Measurements from ENCODE around the gene PCIF1. TPM values are rescaled to one million over a fixed set of nuclear protein-coding genes. Genes with fewer than 3 reads are reported as not detected.

The PCIF1 gene
- total and polyA plus RNA-seq, 4 donors = 9.2 to 12.4 (median 11.5) TPM

- no peaks in the 10 kb centered on the region for H3K27me3 ChIP-seq (ENCODE audit: control insufficient read depth in 4 of 4, insufficient read depth in 4 of 4, low read length in 3 of 4)
- over 99% methylated on average over 4 of the region's 4 CpGs for WGBS
- TF ChIP-seq, protein P1, sequence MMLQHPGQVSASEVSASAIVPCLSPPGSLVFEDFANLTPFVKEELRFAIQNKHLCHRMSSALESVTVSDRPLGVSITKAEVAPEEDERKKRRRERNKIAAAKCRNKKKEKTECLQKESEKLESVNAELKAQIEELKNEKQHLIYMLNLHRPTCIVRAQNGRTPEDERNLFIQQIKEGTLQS (IDR thresholded peaks at IDR 0.05) = no peak
- TF ChIP-seq FOXA2 (IDR thresholded peaks at IDR 0.05) (no peak), GABPA (IDR thresholded peaks at IDR 0.05 in 1 of 2, conservative IDR thresholded peaks at IDR 0.05 in 1 of 2) (no peak), EGR1 (IDR thresholded peaks at IDR 0.05; ENCODE audit: low read depth in 2 of 2) (no peak), HNF4G (IDR thresholded peaks at IDR 0.05) (no peak)
- H3K4me1 ChIP-seq (ENCODE audit: control insufficient read depth in 4 of 4, insufficient read depth in 4 of 4, low read length in 3 of 4) = no peaks in the 10 kb centered on the region
- no peak overlapping the region for H3K9ac ChIP-seq (ENCODE audit: low read depth in 1 of 2, low read length in 2 of 2)
- no peak for DNase-seq (ENCODE audit: low spot score)
- H3K27ac ChIP-seq (ENCODE audit: low read depth in 1 of 2, low read length in 2 of 2) = no peak overlapping the region
- H3K36me3 ChIP-seq (ENCODE audit: control insufficient read depth in 4 of 4, insufficient read depth in 3 of 4, low read depth in 1 of 4, low read length in 3 of 4) = peaks cover 13 to 67% (median 43%) of the 10 kb centered on the region in 4 donors
- no peak overlapping the region for H3K4me3 ChIP-seq (ENCODE audit: low read depth in 1 of 3, low read length in 3 of 3)
- no peaks in the 10 kb centered on the region for H3K9me3 ChIP-seq (ENCODE audit: control insufficient read depth in 4 of 4, low read length in 3 of 4)
Measured at GRCh38 chr20:45958593-45958992, 24.1 kb downstream of the PCIF1 start.

DNA sequence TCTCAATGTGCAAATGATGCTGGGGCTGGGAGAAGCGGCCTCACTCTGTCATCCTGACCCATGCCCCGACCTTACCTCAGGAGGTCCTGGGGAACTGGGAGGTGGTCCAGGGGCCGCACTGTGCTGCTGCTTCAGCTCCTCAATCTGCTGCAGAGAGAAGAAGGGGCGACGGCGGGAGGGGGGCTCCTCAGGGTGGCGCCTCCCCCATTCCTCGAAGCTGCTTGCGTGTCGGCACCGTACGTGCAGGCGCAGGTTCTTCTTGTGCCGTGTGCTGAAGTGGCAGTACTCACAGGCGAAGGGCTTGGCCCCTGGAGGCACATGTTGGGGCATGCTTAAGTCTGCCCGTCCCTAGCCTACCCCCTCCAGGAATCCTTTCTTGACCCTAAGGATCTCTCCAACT is 24.6 kb downstream of the PCIF1 start:
- no peak for TF ChIP-seq GABPA (IDR thresholded peaks at IDR 0.05 in 1 of 2, conservative IDR thresholded peaks at IDR 0.05 in 1 of 2)
- no peak overlapping the region for H3K4me3 ChIP-seq (ENCODE audit: low read depth in 1 of 3, low read length in 3 of 3)
- no peak for DNase-seq (ENCODE audit: low spot score)
- no peak overlapping the region for H3K27ac ChIP-seq (ENCODE audit: low read depth in 1 of 2, low read length in 2 of 2)
- H3K9me3 ChIP-seq (ENCODE audit: control insufficient read depth in 4 of 4, low read length in 3 of 4) = no peaks in the 10 kb centered on the region
- peaks cover 13 to 72% (median 46%) of the 10 kb centered on the region in 4 donors for H3K36me3 ChIP-seq (ENCODE audit: control insufficient read depth in 4 of 4, insufficient read depth in 3 of 4, low read depth in 1 of 4, low read length in 3 of 4)
- no peaks in the 10 kb centered on the region for H3K4me1 ChIP-seq (ENCODE audit: control insufficient read depth in 4 of 4, insufficient read depth in 4 of 4, low read length in 3 of 4)
- 92% methylated on average over 16 of the region's 16 CpGs for WGBS
- no peaks in the 10 kb centered on the region for H3K27me3 ChIP-seq (ENCODE audit: control insufficient read depth in 4 of 4, insufficient read depth in 4 of 4, low read length in 3 of 4)
- H3K9ac ChIP-seq (ENCODE audit: low read depth in 1 of 2, low read length in 2 of 2) = no peak overlapping the region

DNA sequence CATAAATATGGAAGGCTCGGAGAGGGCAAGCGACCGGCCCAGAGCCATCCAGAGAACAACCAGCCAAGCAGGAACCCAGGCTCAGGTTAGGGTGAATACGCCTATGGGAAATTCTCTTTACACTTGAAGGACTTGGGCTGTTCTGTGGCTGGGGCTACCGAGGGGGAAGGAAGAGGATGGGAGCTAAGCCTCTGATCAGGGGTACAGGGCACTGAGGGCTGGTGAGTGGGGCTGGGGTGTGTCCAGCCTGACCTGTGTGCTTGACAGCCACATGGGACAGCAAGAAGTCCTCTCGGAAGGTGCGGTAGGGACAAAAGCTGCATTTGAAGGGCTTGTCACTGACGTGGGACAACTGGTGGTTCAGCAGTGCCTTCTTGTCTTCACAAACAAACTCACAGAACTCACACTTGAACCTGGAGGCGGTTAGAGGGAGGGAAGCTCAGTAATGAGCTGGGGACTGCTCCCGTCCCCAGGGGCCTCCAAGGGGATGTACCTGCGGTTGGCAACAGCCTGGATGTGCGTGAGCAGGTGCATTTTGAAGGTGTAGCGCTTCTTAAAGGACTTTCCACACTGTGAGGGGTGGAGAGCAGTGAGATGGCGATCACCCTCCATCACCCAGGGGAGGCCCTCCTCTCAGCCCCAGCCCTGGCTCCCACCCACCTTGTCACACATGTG is 25.6 kb downstream of the PCIF1 start:
- Histone ChIP-seq H3K4me1 (ENCODE audit: control insufficient read depth in 4 of 4, insufficient read depth in 4 of 4, low read length in 3 of 4) (no peaks in the 10 kb centered on the region), H3K9ac (ENCODE audit: low read depth in 1 of 2, low read length in 2 of 2) (no peak overlapping the region), H3K4me3 (ENCODE audit: low read depth in 1 of 3, low read length in 3 of 3) (no peak overlapping the region), H3K27ac (ENCODE audit: low read depth in 1 of 2, low read length in 2 of 2) (no peak overlapping the region), H3K27me3 (ENCODE audit: control insufficient read depth in 4 of 4, insufficient read depth in 4 of 4, low read length in 3 of 4) (no peaks in the 10 kb centered on the region), H3K36me3 (ENCODE audit: control insufficient read depth in 4 of 4, insufficient read depth in 3 of 4, low read depth in 1 of 4, low read length in 3 of 4) (peaks cover 13 to 80% (median 52%) of the 10 kb centered on the region in 4 donors), H3K9me3 (ENCODE audit: control insufficient read depth in 4 of 4, low read length in 3 of 4) (no peaks in the 10 kb centered on the region)
- WGBS = 97% methylated on average over 14 of the region's 14 CpGs
- DNase-seq (ENCODE audit: low spot score) = no peak
- TF ChIP-seq, protein P2, sequence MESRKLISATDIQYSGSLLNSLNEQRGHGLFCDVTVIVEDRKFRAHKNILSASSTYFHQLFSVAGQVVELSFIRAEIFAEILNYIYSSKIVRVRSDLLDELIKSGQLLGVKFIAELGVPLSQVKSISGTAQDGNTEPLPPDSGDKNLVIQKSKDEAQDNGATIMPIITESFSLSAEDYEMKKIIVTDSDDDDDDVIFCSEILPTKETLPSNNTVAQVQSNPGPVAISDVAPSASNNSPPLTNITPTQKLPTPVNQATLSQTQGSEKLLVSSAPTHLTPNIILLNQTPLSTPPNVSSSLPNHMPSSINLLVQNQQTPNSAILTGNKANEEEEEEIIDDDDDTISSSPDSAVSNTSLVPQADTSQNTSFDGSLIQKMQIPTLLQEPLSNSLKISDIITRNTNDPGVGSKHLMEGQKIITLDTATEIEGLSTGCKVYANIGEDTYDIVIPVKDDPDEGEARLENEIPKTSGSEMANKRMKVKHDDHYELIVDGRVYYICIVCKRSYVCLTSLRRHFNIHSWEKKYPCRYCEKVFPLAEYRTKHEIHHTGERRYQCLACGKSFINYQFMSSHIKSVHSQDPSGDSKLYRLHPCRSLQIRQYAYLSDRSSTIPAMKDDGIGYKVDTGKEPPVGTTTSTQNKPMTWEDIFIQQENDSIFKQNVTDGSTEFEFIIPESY (IDR thresholded peaks at IDR 0.05) = no peak
- TF ChIP-seq TAF1 (conservative IDR thresholded peaks at IDR 0.05) = no peak
- TF ChIP-seq YY1 (IDR thresholded peaks at IDR 0.05) = no peak
- no peak for TF ChIP-seq FOXA2 (IDR thresholded peaks at IDR 0.05)
- TF ChIP-seq HNF4G (IDR thresholded peaks at IDR 0.05) = no peak
- TF ChIP-seq FOXA1 (IDR thresholded peaks at IDR 0.05) = no peak
- TF ChIP-seq JUND (IDR thresholded peaks at IDR 0.05) = no peak
